ENCODE measurements around the gene PRMT1.
A peak's percentile ranks its signal among the peaks of the same experiment; 100 is the strongest.

The PRMT1 gene

DNA sequence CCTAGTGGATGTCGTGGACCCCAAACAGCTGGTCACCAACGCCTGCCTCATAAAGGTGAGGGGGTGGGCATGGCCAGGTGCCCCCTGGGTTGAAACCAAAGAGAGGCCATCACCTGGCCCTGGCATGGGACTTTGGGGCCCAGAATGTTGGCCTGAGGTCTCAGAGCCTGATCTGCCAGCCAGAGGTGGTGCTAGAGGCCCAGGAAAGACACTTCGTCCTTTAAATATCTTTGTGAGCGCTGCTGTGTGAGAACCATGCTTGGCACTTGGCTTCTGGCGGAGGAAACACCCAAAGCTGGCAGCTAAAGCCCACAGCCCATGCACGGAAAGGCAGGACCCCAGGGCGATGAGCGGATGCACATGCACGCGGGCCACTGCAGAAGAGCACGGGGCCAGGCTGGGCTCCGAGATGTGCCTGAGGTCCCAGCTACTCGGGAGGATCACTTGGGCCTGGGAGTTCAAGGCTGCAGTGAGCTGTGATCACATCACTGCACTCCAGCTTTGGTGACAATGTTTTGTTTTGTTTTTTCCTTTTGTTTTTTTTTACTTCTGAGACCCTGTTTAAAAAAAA lies 8.0 kb downstream of the PRMT1 start:
- Histone ChIP-seq H3K4me3 (no peak overlapping the region), H3K27ac (peak overlapping the region in 1 of 21 experiments; percentile 1)

DNA sequence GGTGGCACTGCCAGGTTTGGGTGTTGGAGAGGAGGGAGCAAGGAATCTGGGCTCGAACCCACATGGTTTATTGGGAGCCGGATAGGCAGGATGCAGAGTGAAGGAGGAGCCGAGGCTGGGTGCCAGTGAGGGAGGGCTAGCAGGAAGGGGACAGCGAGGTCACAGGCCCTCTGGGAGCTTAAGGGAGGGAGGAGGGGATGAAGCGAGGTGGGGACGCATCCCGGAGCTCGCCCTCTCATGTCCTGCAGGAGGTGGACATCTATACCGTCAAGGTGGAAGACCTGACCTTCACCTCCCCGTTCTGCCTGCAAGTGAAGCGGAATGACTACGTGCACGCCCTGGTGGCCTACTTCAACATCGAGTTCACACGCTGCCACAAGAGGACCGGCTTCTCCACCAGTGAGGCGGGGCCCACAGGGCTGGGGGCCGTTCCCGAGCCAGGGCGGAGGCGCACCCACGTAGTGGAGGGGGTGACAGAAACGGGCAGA lies 8.8 kb downstream of the PRMT1 start:
- no peak overlapping the region for H3K4me3 ChIP-seq
- peak overlapping the region in 1 of 21 experiments; percentile 21 for H3K27ac ChIP-seq

DNA sequence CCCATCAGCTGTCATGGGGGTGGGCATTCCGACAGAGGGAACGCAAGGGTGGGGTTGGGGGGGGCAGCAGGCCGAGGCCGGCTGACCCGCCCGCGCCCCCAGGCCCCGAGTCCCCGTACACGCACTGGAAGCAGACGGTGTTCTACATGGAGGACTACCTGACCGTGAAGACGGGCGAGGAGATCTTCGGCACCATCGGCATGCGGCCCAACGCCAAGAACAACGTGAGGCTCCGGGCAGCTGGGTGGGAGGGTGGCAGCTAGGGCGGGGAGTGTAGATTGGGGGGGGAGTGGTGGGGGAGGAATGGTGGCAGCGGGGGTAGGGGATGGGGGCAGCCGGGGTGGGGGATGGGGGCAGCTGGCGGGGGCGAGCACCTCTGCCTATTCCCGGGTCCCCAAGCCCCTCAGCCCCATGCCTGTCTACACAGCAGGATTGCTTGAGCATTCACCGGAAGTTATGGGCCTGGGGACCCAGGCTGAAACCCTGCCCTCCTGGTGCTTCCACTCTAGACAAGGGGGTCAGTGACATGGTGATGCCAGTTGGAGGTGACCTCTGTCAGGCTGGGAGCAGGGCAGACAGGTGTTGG lies 9.5 kb downstream of the PRMT1 start:
- Histone ChIP-seq H3K27ac (peak overlapping the region in 5 of 21 experiments; percentile 2 to 82 (median 43)), H3K4me3 (no peak overlapping the region)

DNA sequence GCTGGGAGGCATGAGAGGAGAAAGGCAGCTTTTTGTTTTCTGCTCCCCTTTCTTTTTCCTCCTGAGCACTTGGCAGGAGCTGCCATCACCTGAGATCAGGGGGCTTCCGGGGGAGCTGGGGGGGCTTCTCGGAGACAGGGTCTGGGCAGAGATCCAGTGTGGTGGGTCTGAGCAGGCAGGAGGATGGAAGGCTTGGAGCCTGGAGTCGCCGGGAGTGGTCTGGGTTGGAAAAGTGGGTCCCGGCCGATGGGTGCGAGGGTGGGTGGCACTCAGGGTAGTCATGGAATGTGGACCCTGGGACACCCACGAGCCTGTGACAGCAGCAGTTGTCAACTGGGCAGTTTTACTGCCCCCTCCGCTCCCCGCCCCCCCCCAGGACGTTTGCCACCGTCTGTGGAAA lies 10.1 kb downstream of the PRMT1 start:
- Histone ChIP-seq H3K27ac (peak overlapping the region in 7 of 21 experiments; percentile 2 to 82 (median 35)), H3K4me3 (no peak overlapping the region)

DNA sequence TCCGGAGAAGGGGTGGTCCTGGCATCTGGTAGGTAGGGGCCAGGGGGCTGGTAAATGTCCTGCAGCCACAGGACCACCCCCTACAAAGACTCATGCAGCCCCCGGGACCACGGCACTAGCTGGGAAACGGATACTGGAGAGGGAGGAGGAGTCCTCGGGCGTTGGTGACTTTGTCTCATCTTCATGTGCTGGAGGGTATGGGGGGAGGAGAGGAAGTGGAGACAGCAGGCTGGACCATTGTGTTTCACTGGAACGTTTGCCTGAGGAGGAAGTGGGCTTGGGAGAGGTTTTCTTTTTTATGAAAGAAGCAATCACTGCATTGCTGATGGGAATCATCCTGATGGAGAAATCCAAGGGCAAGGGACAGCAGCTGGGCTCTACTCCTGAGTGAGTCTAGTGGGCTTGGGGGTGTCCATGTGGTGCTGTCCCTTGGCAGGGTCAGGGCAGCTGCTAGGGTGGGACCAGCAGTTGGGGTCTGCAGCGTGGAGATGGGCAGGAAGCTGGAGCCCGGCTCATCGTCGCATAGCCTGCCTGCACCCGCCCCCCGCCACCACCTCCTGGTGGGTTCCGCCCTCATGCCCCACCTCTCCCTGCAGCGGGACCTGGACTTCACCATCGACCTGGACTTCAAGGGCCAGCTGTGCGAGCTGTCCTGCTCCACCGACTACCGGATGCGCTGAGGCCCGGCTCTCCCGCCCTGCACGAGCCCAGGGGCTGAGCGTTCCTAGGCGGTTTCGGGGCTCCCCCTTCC lies 10.7 kb downstream of the PRMT1 start:
- peak overlapping the region in 1 of 7 experiments; percentile 1 for H3K4me3 ChIP-seq
- peak overlapping the region in 11 of 21 experiments; percentile 9 to 82 (median 36) for H3K27ac ChIP-seq

DNA sequence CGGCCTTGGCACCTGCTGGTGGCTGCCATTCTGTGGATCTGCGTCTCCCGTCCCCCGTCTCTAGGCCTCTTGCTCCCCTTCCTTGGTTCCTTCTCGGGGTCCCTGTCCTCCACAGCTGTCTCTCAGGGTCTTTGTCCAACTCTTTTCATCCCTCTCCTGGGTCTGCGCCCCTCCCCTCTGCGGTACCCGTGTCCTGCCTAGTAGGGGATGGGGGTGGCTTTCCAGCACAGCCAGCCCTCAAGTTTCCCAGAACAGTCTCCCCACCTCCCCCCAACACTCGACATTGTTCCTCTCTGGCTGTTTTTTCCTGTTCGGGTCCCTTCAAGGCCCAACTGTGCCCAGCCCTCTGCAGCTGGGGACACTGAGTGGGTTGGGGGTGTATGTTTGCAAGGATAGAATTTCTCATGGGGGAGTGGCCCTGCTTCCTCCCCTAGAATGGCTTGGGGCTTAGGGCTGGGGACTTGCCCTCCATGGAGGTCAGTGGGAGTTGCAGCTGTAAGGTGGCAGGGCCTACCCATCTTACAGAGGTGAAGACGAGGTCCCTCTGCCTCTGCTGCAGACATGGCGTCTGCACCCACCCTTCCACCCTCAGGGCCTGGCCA lies 11.6 kb downstream of the PRMT1 start:
- Histone ChIP-seq H3K27ac (peak overlapping the region in 10 of 21 experiments; percentile 14 to 82 (median 46)), H3K4me3 (peak overlapping the region in 3 of 7 experiments; percentile 1 to 28 (median 21))

DNA sequence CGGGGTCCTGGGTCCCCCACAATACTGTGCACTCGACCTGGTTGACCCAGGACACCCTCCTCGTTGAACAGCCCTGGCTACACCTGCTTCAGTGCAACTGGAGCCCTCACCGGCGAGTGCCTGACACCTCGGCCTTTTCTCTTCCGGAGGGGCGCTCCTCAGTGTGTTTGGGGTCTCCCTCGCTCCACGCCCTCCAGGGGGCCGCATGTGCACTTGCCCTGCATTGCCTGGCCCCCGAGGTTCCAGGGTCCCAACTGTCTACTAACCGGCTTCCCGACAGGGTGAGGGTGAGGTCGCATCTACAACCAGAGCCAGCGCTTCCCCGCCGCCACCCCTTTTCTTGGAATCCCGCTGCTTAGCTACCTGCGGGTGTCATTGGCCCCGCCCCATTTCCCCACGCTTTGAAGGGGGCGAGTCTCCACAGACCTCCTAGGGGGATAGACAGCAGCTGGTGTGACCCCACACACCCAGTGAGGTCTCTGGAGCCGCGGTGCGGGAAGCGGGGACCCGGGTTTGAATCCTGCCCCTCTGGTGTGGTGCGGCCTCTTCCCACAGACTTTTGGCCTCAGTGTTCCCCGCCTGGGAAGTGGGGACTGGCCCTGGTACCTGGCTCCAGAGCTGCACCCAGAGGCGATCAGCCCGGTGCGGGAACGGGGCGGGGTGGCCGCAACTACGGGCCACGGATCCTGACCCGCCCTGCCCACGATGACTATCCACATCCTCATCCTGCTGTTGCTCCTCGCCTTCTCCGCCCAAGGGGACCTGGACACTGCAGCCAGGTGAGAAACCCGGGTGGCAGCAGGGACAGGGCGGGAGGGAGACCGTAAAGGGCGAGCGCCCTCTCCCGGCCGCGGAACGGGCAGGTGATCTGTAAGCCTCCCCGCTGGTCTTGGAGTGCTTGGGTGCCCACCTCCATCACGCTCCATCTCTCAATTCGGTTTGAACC lies 12.3 kb downstream of the PRMT1 start, which contains the start of gene ADM5:
TSS of gene ADM5 (plus strand) at position 462 of the 946 bp plus-strand sequence. CDS start at position 706, 244 bp downstream.
- Histone ChIP-seq H3K27ac (peak within 1 kb of the TSS in 19 of 21 experiments; percentile 6 to 82 (median 45)), H3K4me3 (peak within 1 kb of the TSS; percentile 21 to 43 (median 40))

DNA sequence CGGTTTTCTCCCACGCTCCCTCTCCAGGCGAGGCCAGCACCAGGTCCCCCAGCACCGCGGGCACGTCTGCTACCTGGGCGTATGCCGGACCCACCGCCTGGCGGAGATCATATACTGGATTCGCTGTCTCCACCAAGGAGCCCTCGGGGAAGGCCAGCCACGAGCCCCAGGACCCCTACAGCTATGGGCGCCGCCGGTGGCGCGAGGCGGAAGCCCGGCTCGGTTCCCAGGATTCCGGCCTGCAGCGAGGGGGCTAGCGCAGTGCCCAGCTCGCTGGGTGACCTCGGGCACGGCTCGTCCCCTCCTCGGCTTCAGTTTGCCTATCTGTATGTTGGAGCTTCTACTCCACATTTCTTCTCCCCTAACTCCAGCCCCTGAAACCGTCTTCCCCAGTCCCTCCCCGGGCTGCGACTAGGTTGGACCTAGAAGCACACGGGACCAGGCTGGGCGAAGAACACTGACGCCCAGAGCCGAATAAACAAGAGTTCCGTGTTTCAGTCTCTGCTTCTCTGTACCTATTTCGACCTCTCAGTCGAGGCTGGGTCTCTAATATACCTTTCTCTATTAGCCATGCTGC lies 13.1 kb downstream of the PRMT1 start:
- peak overlapping the region; percentile 21 to 43 (median 40) for H3K4me3 ChIP-seq

DNA sequence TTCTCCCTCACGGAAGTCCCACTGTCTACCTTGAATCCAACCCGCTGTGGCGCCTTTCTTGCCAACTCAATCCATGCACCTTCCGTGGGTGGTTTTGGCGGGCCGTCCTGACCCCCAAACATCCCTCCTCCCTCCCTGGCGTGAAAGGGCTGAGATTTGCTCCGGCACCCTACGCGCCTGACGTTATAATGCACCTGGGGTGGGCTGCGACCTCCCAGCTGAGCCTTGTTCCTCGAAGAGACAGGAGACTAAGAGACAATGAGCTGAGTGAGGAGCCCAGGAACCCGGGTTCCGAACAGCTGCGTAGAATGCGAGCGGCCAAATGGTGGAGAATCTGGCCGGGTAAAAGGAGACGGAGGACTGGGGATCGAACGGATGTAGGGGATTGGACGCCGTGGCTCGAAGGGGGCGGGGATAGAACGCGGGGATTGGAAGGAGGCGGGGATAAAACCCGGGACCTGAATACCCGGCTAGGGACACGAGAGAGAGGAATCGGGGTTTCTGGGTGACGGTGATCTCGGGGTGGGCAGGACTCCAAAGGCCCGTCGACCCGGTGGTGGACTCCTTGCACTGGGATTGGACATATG lies 13.7 kb downstream of the PRMT1 start, which contains the start of gene CPT1C:
TSS of gene CPT1C (plus strand) at position 461 of the 587 bp plus-strand sequence. CDS start 1,137 bp downstream, outside the sequence.
- H3K27ac ChIP-seq: peak within 1 kb of the TSS in 19 of 21 experiments; percentile 6 to 80 (median 41)

More for the DNA sequence above, 13.1 kb downstream of the PRMT1 start:
- H3K27ac ChIP-seq: peak overlapping the region in 19 of 21 experiments; percentile 6 to 80 (median 41)

DNA sequence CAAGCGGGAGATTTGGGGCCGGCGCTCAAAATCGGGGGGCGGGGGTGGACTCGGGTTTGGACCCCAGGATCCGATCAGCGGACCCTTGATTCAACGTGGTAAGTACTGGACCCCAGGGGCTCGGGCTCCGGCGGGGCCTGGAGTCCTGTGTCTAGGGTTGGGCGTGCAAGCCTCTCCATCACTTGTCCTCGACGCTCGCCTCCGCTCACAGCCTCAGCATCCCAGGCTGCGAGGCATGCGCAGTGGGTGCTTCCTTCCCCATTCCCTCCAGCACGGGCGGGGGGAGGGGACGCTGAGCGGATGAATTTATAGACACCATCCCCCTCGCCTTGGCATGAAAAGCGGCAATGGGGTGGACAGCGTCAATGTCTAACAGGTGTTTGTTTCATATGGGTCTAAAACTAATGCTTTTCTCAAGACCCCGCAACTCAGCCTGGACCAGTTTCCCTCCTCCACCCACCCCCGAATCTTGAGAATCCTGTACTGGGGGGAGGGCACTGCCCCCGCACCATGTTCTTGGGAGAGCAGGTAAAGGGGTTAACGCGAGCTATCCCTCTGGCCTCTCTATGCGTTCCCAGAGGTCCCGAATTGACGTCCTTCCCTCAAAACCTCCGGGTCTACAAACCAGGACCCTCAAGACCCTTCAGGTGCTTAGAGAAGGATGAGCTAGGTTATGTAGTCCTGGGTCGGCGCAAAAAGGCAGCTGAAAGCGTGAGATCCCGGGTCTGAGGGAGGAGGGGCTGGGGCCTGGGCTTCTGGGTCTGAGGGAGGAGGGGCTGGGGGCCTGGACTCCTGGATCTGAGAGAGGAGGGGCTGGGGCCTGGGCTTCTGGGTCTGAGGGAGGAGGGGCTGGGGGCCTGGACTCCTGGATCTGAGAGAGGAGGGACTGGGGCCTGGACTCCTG lies 14.4 kb downstream of the PRMT1 start:
- no peak overlapping the region for H3K27ac ChIP-seq
- H3K4me3 ChIP-seq: peak overlapping the region; percentile 21 to 43 (median 40)

More for the DNA sequence above, 13.7 kb downstream of the PRMT1 start, which contains the start of gene CPT1C:
- peak within 1 kb of the TSS; percentile 21 to 43 (median 40) for H3K4me3 ChIP-seq

DNA sequence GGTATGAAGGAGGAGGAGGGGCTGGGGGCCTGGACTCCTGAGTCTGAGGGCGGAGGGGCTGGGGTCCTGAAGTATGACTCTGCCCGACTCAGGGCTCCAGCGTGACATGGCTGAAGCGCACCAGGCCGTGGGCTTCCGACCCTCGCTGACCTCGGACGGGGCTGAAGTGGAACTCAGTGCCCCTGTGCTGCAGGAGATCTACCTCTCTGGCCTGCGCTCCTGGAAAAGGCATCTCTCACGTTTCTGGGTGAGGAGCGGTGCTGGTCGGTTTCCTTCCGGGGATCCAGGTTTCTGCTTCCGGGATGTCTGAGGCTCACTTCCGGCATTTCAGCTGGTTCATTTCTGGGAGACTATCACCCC lies 15.1 kb downstream of the PRMT1 start:
- Histone ChIP-seq H3K27ac (no peak overlapping the region), H3K4me3 (no peak overlapping the region)

DNA sequence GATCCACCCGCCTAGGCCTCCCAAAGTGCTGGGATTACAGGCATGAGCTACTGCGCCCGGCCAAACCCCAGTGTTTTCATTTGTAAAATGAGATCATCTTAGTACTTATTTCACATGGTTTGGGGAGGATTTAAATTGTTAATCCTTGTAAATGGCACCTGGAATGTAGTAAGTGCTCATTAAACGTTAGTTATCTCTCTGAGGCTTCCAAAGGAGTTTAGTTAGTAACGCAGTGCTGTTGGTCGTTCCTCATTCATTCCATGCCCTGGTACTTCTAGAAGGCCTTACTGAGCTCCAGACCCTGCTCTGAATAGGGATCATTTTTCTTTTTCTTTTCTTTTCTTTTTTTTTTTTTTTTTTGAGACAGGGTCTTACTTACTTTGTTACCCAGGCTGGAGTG lies 19.0 kb downstream of the PRMT1 start:
- no peak overlapping the region for H3K4me3 ChIP-seq

DNA sequence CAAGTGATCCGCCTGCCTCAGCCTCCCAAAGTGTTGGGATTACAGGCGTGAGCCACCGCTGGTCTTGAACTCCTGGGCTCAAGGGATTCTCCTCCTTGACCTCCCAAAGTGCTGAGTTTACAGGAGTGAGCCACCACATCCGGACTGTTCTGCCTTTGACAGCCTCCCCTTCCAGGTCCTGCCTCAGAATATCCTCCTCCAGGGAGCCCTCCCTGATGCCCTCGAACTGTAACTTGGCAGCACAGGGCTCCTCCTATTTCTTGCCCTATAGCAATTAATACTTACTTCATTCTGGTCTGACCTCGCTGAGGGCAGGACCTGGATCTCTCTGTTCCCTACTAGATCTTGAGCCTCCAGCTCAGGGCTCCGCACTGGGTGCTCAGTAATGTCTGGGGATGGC lies 19.8 kb downstream of the PRMT1 start:
- no peak overlapping the region for H3K27ac ChIP-seq
- H3K4me3 ChIP-seq: no peak overlapping the region

More for the DNA sequence above, 19.0 kb downstream of the PRMT1 start:
- no peak overlapping the region for H3K27ac ChIP-seq

DNA sequence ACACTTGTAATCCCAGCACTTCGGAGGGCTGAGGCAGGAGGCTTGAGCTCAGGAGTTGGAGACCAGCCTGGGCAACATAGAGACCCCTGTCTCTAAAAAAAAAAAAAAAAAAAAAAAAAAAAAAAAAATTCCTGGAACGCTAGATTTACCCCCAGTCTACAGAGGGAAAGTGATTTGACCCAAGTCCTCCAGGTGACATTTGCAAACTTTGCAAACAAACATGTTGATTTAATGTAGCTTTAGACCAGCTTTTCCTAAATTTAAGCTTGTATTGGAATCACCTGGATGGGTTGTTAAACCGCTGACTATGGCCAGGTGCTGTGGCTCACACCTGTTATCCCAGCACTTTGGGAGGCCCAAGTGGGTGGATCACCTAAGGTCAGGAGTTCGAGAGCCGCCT lies 22.3 kb downstream of the PRMT1 start:
- Histone ChIP-seq H3K27ac (no peak overlapping the region), H3K4me3 (no peak overlapping the region)

DNA sequence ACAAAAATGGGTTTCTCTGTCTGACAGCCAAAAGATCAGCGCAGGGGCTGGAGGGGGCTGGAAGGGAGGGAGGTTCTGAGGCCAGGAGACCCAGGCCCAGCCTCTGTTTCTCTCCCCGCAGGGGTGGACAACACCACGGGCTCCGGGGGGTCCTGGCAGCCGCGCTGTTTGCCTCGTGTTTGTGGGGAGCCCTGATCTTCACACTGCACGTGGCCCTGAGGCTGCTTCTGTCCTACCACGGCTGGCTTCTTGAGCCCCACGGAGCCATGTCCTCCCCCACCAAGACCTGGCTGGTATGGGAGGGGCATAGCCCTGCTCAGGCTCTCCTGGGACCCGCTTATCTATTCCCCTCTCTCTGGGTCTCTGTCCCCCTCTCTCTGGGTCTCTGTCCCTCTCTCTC lies 23.5 kb downstream of the PRMT1 start:
- H3K27ac ChIP-seq: no peak overlapping the region
- H3K4me3 ChIP-seq: no peak overlapping the region

DNA sequence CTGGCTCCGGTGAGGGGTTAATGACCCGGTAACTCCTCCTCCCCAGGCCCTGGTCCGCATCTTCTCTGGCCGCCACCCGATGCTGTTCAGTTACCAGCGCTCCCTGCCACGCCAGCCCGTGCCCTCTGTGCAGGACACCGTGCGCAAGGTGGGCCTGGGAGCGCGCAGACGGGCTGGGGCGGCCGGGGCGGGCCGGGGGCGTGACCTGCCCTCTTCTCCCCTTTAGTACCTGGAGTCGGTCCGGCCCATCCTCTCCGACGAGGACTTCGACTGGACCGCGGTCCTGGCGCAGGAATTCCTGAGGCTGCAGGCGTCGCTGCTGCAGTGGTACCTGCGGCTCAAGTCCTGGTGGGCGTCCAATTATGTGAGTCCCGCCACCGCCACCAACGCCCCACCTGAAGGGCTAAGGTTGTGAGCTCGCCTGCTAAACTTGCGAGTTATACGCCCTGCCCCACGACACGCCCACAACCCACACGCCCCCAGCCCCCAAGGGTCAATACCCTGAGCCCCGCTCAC lies 24.3 kb downstream of the PRMT1 start:
- no peak overlapping the region for H3K27ac ChIP-seq
- no peak overlapping the region for H3K4me3 ChIP-seq

Measured in skin epidermis (tissue), 12 donors.